Hepatocyte (in vitro differentiated cells): ENCODE data around the gene RGS17. TPM values are rescaled to one million over a fixed set of nuclear protein-coding genes. Genes with fewer than 3 reads are reported as not detected.

Experiments used
- DNase-seq: peaks from one replicate; pipeline ENCODE4 v3.0.0-alpha.2; 2016; ENCODE audit warnings: low spot score
- H2AFZ ChIP-seq: fragments of 200-600 bp; sonication (generic); 2 replicates; pipeline ENCODE4 v1.6.0; 2016; ENCODE audit warnings: antibody characterized with exemption, mild to moderate bottlenecking
- H3K27ac ChIP-seq: fragments of 200-600 bp; sonication (generic); 2 replicates; pipeline ENCODE4 v1.5.1; 2016; ENCODE audit warnings: mild to moderate bottlenecking
- H3K27me3 ChIP-seq: fragments of 200-600 bp; sonication (generic); 2 replicates; pipeline ENCODE4 v1.6.1; 2016
- H3K36me3 ChIP-seq: fragments of 200-600 bp; sonication (generic); replicated peaks from 2 replicates; pipeline ENCODE4 v1.5.1; 2016; ENCODE audit warnings: low read depth; ENCODE audit not compliant: insufficient read depth
- H3K4me1 ChIP-seq: fragments of 200-600 bp; sonication (generic); 2 replicates; pipeline ENCODE4 v1.5.1; 2016; ENCODE audit warnings: mild to moderate bottlenecking, moderate library complexity; ENCODE audit not compliant: insufficient read depth
- H3K4me2 ChIP-seq: fragments of 200-600 bp; sonication (generic); 2 replicates; pipeline ENCODE4 v1.6.0; 2016
- H3K4me3 ChIP-seq: fragments of 200-600 bp; sonication (generic); 2 replicates; pipeline ENCODE4 v1.5.1; 2016; ENCODE audit warnings: mild to moderate bottlenecking
- H3K79me2 ChIP-seq: fragments of 200-600 bp; sonication (generic); 2 replicates; pipeline ENCODE4 v1.6.0; 2017; ENCODE audit warnings: mild to moderate bottlenecking
- H3K9me2 ChIP-seq: fragments of 200-600 bp; sonication (generic); replicated peaks from 2 replicates; pipeline ENCODE4 v1.6.0; 2017; ENCODE audit warnings: mild to moderate bottlenecking; ENCODE audit not compliant: insufficient read depth
- H3K9me3 ChIP-seq: fragments of 200-600 bp; sonication (generic); 2 replicates; pipeline ENCODE4 v1.5.1; 2016; ENCODE audit warnings: low read depth, mild to moderate bottlenecking
- H4K20me1 ChIP-seq: fragments of 200-600 bp; sonication (generic); 2 replicates; pipeline ENCODE4 v1.6.0; 2016; ENCODE audit warnings: mild to moderate bottlenecking; ENCODE audit not compliant: insufficient read depth, poor library complexity, severe bottlenecking
- EZH2 ChIP-seq: fragments of 200-600 bp; sonication (generic); IDR thresholded peaks from 2 replicates; pipeline ENCODE4 v1.6.1; 2016; ENCODE audit warnings: antibody characterized with exemption, mild to moderate bottlenecking, borderline replicate concordance
- EZH2phosphoT487 ChIP-seq: fragments of 200-600 bp; sonication (generic); IDR thresholded peaks from one replicate; pipeline ENCODE4 v1.6.1; 2018; ENCODE audit warnings: antibody characterized with exemption, mild to moderate bottlenecking, low read depth, moderate library complexity; ENCODE audit not compliant: unreplicated experiment, severe bottlenecking
- WGBS: methylation state at CpG from one replicate; pipeline ENCODE4 v1.1.6; 2016; ENCODE audit warnings: low lambda C conversion rate; ENCODE audit errors: missing lambda C conversion rate; 5-methylcytosine and 5-hydroxymethylcytosine counted together
- polyA plus RNA-seq: library from polyadenylated mRNA; unstranded; fragments of >200 nt; fragmentation: Nextera tagmentation; extraction: Ambion mirVana; gene quantifications from 2 replicates; pipeline ENCODE4 v1.2.1, GENCODE V29; 2016
- total RNA-seq: library from RNA; depleted of rRNA; stranded (reverse); fragments of >200 nt; gene quantifications from 2 replicates; pipeline ENCODE4 v1.2.3, GENCODE V29; 2014
- TF ChIP-seq, protein P1 (sequence below): fragments of 200-600 bp; sonication (generic); IDR thresholded peaks from 2 replicates; pipeline ENCODE4 v1.5.1; 2016; ENCODE audit warnings: antibody characterized with exemption, mild to moderate bottlenecking; ENCODE audit not compliant: poor library complexity

Gene RGS17
- total and polyA plus RNA-seq, 2 experiments from 2014 or later, result 0.27 to 0.97 TPM

DNA sequence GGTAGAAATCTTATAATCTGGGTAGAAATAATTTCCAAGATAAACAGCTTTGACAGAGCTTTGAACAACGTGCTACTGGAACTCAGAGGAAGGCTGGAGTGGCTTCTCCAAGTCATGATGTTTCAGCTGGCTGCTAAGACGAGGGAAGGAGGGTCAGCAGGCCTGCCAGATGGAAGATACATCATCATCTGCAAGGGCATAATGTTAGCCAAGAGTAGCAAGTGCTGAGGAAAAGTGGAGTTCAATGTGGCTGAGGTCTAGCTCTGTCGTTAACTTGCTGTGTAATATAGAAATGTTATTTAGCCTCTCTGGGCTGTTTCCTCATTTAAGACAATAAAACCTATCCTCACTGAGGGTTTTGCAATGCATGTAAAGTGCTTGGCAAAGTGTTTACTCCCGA is 35.1 kb downstream of the RGS17 start:
- TF ChIP-seq EZH2phosphoT487, result no peak
- no peak for TF ChIP-seq EZH2
- TF ChIP-seq, protein P1, sequence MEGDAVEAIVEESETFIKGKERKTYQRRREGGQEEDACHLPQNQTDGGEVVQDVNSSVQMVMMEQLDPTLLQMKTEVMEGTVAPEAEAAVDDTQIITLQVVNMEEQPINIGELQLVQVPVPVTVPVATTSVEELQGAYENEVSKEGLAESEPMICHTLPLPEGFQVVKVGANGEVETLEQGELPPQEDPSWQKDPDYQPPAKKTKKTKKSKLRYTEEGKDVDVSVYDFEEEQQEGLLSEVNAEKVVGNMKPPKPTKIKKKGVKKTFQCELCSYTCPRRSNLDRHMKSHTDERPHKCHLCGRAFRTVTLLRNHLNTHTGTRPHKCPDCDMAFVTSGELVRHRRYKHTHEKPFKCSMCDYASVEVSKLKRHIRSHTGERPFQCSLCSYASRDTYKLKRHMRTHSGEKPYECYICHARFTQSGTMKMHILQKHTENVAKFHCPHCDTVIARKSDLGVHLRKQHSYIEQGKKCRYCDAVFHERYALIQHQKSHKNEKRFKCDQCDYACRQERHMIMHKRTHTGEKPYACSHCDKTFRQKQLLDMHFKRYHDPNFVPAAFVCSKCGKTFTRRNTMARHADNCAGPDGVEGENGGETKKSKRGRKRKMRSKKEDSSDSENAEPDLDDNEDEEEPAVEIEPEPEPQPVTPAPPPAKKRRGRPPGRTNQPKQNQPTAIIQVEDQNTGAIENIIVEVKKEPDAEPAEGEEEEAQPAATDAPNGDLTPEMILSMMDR, result no peak
- 61% methylated on average over 4 of the region's 4 CpGs for WGBS

DNA sequence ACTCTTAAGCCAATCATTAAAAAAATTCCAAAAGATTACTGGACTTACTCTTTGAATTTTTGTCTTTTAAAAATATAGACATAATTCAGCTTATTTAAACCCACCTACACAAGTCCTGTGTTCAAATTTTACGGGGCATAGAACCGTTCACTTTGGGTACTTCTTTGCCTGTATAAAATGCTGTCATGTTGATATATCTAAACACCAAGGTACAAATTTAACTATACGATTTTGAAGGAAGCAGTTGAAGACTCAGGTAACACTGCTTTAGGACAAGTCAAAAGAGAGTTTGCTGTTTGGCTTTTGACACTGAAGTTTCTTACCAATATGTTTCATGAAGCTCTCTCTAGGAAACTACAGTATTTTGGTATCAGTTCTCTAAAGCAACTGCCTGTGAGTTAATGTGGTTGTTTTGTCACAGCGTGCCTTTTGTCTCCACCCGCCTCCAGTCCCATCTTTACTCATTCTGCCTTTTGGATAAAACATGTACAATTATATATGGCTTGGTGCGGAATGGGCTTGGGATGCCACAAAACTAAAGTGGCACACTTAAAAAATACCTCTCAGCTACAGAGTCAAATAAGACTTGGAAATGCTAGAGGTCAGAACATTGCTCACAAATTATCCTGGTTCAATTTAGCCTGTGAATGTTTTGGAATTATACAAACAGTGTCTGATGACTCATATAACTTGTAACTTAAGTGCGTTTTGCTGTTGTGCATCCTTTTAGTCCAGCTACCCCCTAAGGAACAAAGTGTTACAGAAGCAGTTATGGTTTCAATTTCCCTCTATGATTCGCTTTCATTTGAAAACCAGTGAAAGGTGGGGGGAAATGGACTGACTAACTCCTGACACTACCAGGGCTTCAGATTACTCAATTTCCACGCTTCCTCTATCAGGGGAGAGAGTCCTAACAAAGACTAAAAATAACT is 38.7 kb downstream of the RGS17 start:
- H3K4me3 ChIP-seq, result no peak overlapping the region
- TF ChIP-seq, protein P1, result no peak
- no peak for TF ChIP-seq EZH2phosphoT487
- no peak for TF ChIP-seq EZH2
- no peak for DNase-seq
- H3K9me3 ChIP-seq, result no peaks in the 10 kb centered on the region
- H3K79me2 ChIP-seq, result no peaks in the 10 kb centered on the region
- H3K27ac ChIP-seq, result no peak overlapping the region
- WGBS, result 81% methylated on average over 9 of the region's 9 CpGs
- H3K27me3 ChIP-seq, result no peaks in the 10 kb centered on the region
- no peaks in the 10 kb centered on the region for H3K9me2 ChIP-seq
- no peak overlapping the region for H3K4me2 ChIP-seq
- no peaks in the 10 kb centered on the region for H3K4me1 ChIP-seq
- no peaks in the 10 kb centered on the region for H4K20me1 ChIP-seq
- no peaks in the 10 kb centered on the region for H3K36me3 ChIP-seq
- H2AFZ ChIP-seq, result no peak overlapping the region

More for the DNA sequence above, 35.1 kb downstream of the RGS17 start:
- H3K9me2 ChIP-seq, result no peaks in the 10 kb centered on the region
- no peaks in the 10 kb centered on the region for H3K27me3 ChIP-seq
- no peaks in the 10 kb centered on the region for H3K36me3 ChIP-seq
- H2AFZ ChIP-seq, result no peak overlapping the region
- H3K9me3 ChIP-seq, result no peaks in the 10 kb centered on the region
- DNase-seq, result no peak
- H4K20me1 ChIP-seq, result no peaks in the 10 kb centered on the region
- H3K4me3 ChIP-seq, result no peak overlapping the region
- H3K27ac ChIP-seq, result no peak overlapping the region
- no peak overlapping the region for H3K4me2 ChIP-seq
- no peaks in the 10 kb centered on the region for H3K79me2 ChIP-seq
- no peaks in the 10 kb centered on the region for H3K4me1 ChIP-seq

DNA sequence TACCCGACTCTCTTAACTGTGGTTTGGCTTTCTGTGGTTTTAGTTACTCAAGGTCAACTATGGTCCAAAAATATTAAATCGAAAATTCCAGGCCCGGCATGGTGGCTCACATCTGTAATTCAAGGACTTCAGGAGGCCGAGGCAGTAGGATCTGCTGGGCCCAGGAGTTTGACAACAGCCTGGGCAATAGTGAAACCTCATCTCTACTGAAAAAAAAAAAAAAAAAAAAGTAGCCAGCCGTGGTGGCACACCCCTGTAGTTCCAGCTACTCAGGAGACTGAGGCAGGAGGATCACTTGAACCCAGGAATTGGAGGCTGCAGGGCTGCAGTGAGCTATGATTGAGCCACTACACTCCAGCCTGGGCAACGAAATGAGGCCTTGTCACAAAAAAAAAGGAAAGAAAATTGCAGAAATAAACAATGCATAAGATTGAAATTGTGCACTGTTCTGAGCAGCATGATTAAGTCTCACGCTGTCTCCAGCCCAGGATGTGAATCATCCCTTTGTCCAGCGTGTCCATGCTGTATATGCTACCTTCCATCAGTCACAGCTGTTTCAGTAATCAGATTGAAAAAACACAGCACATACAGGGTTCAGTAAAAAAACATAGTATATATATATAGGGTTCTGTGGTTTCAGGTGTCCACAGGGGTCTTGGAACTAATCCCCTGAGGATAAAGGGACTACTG is 40.7 kb downstream of the RGS17 start:
- no peaks in the 10 kb centered on the region for H4K20me1 ChIP-seq
- TF ChIP-seq EZH2phosphoT487 (no peak), EZH2 (no peak)
- TF ChIP-seq, protein P1, result no peak
- no peaks in the 10 kb centered on the region for H3K4me1 ChIP-seq
- no peaks in the 10 kb centered on the region for H3K9me2 ChIP-seq
- H3K4me3 ChIP-seq, result no peak overlapping the region
- H3K9me3 ChIP-seq, result no peaks in the 10 kb centered on the region
- no peaks in the 10 kb centered on the region for H3K27me3 ChIP-seq
- no peak overlapping the region for H3K4me2 ChIP-seq
- WGBS, result 73% methylated on average over 8 of the region's 8 CpGs
- H3K27ac ChIP-seq, result no peak overlapping the region
- H3K36me3 ChIP-seq, result no peaks in the 10 kb centered on the region
- H3K79me2 ChIP-seq, result no peaks in the 10 kb centered on the region
- H2AFZ ChIP-seq, result no peak overlapping the region
- no peak for DNase-seq
